Loucy (cell line): ENCODE measurements around the gene RPS6KA3.

Experiments
- H2AFZ ChIP-seq: fragments of 200-600 bp; sonication (generic); 2 replicates; pipeline ENCODE4 v1.6.0; 2016; ENCODE audit warnings: antibody characterized with exemption, mild to moderate bottlenecking, low read length, moderate library complexity
- H3F3A ChIP-seq: fragments of 200-600 bp; 2 replicates; pipeline ENCODE4 v1.6.0; 2016; ENCODE audit warnings: antibody characterized with exemption, low read depth, mild to moderate bottlenecking
- H3K27me3 ChIP-seq: fragments of 200-600 bp; sonication (generic); 2 replicates; pipeline ENCODE4 v1.6.1; 2014; ENCODE audit warnings: low read length, mild to moderate bottlenecking; ENCODE audit not compliant: insufficient read depth, poor library complexity, severe bottlenecking
- H3K36me3 ChIP-seq: fragments of 200-600 bp; sonication (generic); 2 replicates; pipeline ENCODE4 v1.6.1; 2016; ENCODE audit warnings: low read length; ENCODE audit not compliant: insufficient read depth
- H3K4me1 ChIP-seq: fragments of 200-600 bp; sonication (generic); 2 replicates; pipeline ENCODE4 v1.5.1; 2014; ENCODE audit warnings: low read length, mild to moderate bottlenecking; ENCODE audit not compliant: insufficient read depth, poor library complexity, severe bottlenecking
- H3K4me2 ChIP-seq: fragments of 200-600 bp; sonication (generic); 2 replicates; pipeline ENCODE4 v1.6.0; 2014; ENCODE audit warnings: antibody characterized with exemption, low read length, low read depth, mild to moderate bottlenecking; ENCODE audit not compliant: poor library complexity, severe bottlenecking
- H3K4me3 ChIP-seq: fragments of 200-600 bp; sonication (generic); 2 replicates; pipeline ENCODE4 v1.5.1; 2014; ENCODE audit warnings: low read length, mild to moderate bottlenecking, mixed read lengths; ENCODE audit not compliant: poor library complexity, severe bottlenecking
- H3K79me2 ChIP-seq: fragments of 200-600 bp; sonication (generic); 2 replicates; pipeline ENCODE4 v1.6.1; 2014; ENCODE audit warnings: low read length; ENCODE audit not compliant: insufficient read depth
- H3K9ac ChIP-seq: fragments of 200-600 bp; sonication (generic); 2 replicates; pipeline ENCODE4 v1.6.0; 2014; ENCODE audit warnings: mild to moderate bottlenecking, low read depth, low read length, moderate library complexity; ENCODE audit not compliant: poor library complexity, severe bottlenecking
- H3K9me2 ChIP-seq: fragments of 200-600 bp; sonication (generic); replicated peaks from 2 replicates; pipeline ENCODE4 v1.6.1; 2016; ENCODE audit warnings: low read depth, low read length, mixed read lengths
- H3K9me3 ChIP-seq: fragments of 200-600 bp; sonication (generic); 2 replicates; pipeline ENCODE4 v1.6.1; 2014; ENCODE audit warnings: mild to moderate bottlenecking, antibody characterized with exemption, low read length, low read depth; ENCODE audit not compliant: insufficient read depth
- H4K20me1 ChIP-seq: fragments of 200-600 bp; sonication (generic); 2 replicates; pipeline ENCODE4 v1.6.0; 2014; ENCODE audit warnings: antibody characterized with exemption, low read length, mild to moderate bottlenecking; ENCODE audit not compliant: insufficient read depth, poor library complexity, severe bottlenecking
- CTCF ChIP-seq: fragments of 200-600 bp; sonication (generic); conservative IDR thresholded peaks from 2 replicates; pipeline ENCODE4 v1.5.1; 2014; ENCODE audit warnings: mild to moderate bottlenecking, antibody characterized with exemption, low read length
- EZH2phosphoT487 ChIP-seq: fragments of 200-600 bp; IDR thresholded peaks from 2 replicates; pipeline ENCODE4 v1.6.1; 2018; ENCODE audit warnings: antibody characterized with exemption, mild to moderate bottlenecking, moderate library complexity, borderline replicate concordance

RPS6KA3 gene

GRCh38 chrX:20111271-20111670 lies 155.4 kb downstream of the RPS6KA3 start:
- no peaks in the 10 kb centered on the region for H3F3A ChIP-seq
- H3K9me2 ChIP-seq = no peaks in the 10 kb centered on the region
- no peaks in the 10 kb centered on the region for H3K36me3 ChIP-seq
- H3K27me3 ChIP-seq = no peaks in the 10 kb centered on the region
- no peaks in the 10 kb centered on the region for H3K9me3 ChIP-seq
- H3K4me2 ChIP-seq = no peak overlapping the region
- H3K79me2 ChIP-seq = no peaks in the 10 kb centered on the region
- H3K9ac ChIP-seq = no peak overlapping the region
- no peak overlapping the region for H3K4me3 ChIP-seq
- peaks cover 4% of the 10 kb centered on the region for H3K4me1 ChIP-seq
- H2AFZ ChIP-seq = no peak overlapping the region
- TF ChIP-seq CTCF (no peak), EZH2phosphoT487 (no peak)
- H4K20me1 ChIP-seq = no peaks in the 10 kb centered on the region

GRCh38 chrX:20101934-20102581 lies 164.7 kb downstream of the RPS6KA3 start:
- Histone ChIP-seq H3K4me2 (no peak overlapping the region), H3K4me1 (peaks cover 5% of the 10 kb centered on the region), H3K36me3 (no peaks in the 10 kb centered on the region), H3K4me3 (no peak overlapping the region), H2AFZ (no peak overlapping the region), H3F3A (no peaks in the 10 kb centered on the region), H3K9ac (no peak overlapping the region), H3K9me3 (no peaks in the 10 kb centered on the region), H4K20me1 (no peaks in the 10 kb centered on the region), H3K9me2 (no peaks in the 10 kb centered on the region), H3K79me2 (no peaks in the 10 kb centered on the region), H3K27me3 (no peaks in the 10 kb centered on the region)
- no peak for TF ChIP-seq EZH2phosphoT487
- TF ChIP-seq CTCF = no peak
